HS-27A (cell line): ENCODE data around the gene CEMIP.

ENCODE experiments used
- DNase-seq: peaks from one replicate; pipeline ENCODE4 v3.0.0-alpha.2; 2012; ENCODE audit warnings: low read depth, missing footprints

CEMIP gene

DNA sequence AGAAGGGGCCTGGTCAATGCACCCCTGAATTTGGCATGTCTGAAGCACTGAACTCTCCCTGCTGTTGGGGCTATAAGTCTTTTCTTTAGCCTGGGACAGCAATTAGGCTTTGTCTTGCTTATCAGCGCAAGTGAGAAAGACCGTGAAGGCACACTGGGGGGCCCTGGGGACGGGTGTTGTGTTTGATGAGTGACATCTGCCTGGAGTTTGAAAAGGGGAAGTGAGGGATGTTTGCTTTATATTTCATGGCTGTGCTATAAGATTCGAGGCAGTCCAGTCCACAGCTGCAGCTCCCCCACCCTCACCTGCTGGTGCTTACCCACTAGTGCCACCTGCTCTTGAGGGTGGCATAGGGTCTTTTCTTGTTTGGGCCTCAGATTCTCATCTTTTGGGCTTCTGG, 44.8 kb downstream of the CEMIP start:
- DNase-seq, result no peak

DNA sequence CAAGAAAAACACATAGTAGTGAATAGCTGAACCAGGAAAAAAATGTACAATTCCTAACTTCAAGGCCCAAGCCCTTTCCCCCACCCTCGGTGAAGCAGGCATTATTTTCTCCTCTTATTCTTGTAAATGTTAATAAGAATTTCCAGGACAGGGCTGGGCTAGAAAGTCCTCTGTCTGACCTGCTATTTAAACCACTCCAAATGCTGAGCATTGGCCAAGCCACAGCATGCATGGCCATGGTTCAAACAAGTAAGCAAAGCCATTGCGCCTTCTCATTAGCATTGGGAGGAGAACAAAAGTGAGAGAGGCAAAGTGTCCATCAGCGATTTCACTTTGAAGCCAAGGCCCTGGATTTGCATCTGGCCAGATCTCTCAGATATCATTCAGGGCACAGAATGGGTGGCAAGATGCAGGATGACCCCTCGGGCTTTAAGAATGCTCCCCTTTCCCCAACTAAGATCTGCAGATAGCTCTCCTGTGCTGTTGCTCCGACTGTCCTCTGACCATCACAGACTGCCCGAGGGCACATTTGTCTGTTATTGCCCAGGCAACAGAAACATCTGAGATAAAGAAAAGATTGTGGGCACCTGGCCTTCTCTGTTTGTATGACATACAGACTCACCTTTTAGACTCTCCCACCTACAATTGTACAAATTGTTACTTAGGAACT, 46.3 kb downstream of the CEMIP start:
- no peak for DNase-seq

DNA sequence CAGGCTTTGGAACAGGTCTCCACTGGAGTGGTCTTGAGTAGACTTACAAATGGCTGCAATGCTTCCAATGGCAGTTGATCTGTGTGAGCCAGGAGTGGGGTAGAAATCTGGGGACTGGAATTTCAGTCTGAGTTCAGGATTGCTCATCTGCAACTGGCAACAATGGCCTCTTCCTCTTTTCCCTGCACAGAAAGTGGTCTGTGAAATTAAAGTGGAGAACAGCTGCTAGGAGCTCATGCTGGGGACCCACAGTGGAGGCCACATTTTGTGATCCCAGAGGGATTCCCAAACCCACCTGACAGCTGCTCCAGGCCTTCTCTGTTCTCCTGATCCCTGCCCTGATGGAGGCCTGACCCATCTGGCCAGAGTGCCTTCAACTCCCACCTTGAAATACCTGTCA, 49.6 kb downstream of the CEMIP start:
- DNase-seq, result no peak

DNA sequence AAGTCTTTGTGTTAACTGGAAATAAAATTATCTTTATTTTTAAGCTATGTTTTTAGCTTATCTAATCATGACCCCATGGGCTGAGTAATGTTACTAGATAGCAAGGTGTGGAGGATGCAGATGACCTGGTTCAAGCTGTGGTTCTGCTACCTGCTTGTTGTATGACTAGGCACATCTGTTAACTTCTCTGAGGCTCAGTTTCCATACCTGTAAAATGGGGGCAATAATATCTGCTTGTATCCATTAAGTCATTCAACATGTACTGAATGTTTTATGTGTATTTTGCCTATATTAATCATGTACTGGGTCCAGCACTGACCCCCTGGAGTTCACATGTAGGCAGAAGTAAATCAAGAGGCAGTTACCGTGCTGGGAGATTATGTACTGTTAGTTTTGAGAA, 51.5 kb downstream of the CEMIP start:
- no peak for DNase-seq

DNA sequence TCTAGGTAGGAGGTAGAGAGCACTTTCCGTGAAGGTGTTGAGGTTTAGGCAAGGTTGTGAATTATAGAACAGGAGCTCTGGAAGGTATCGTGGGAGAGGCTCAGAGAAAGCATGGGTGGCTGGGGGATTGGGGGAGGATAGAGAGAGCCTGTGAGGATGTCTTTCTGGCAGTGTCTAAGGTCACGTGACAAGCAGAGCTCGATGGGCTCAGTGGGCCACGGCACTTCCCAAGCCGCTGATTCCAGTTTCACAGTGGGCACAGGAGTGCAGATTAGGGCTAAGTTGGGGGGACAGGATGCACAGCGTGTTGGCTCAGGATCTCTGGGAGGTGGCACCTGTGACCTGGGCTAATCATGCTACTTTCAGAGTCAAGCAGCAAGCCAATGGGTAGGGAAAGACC, 52.0 kb downstream of the CEMIP start:
- no peak for DNase-seq

DNA sequence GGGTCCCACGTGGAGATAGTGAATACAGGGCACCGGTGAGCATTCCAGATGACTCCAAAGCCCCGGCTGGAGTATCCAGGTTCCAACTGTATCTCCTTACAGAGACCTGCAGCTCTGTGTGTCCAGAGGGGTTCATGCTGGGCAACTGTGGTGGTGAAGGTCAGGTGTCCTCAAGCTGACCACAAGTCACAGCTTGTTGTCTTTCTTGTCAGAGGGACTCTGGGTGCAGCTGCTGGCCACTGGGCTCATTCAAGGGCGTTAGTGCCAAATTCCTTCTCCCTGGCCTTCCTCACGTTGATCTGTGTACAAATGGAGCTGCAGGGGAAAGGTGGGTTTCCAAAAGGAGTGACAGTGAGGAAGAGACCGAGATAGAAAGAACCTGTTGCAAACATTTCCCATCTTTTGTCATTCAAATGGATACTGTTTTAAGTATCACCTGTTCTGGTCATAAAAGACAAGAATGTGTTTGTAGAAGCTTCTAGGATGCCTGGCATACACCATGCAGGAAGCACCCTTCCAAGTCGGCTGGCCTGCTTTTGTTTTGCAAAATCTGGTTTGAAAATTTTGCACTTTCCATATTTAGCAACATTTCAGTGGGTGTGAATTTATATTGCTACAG, 52.5 kb downstream of the CEMIP start:
- no peak for DNase-seq

DNA sequence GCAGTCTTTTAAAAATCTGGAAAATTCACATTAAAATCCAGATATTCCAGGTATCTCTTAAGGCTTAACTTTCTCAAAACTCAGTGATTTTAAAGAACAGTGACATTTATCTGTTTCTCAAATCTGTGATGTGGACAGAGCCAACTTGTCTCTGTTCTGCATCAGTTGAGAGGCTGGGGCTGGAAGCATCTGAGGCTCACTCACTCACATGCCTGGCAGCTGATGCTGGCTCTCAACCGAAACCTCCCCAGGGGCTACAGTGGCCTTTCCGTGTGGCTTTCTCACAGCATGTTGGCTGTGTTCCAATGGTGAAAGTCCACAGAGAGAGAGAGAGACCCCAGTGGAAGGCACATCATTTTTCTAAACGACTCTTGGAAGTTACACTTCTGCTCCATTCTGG, 53.5 kb downstream of the CEMIP start:
- no peak for DNase-seq

DNA sequence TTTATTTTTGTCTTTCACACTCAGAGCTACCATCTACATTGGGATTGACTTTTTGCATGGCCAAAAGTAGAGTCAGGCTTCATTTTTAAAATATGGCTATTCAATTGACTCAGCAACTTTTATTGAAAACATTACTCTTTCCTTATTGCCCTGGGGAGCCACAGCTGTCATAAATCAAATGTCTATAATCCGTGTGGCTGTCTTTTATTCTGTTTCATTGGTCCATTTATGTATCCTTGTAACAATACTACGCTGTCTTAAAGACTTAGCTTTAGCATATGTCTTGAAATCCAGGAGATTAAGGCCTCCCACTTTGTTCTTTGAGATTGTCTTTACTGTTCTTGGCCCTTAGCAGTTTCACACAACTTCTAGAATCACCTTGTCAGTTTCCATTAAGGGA, 55.2 kb downstream of the CEMIP start:
- DNase-seq, result no peak

DNA sequence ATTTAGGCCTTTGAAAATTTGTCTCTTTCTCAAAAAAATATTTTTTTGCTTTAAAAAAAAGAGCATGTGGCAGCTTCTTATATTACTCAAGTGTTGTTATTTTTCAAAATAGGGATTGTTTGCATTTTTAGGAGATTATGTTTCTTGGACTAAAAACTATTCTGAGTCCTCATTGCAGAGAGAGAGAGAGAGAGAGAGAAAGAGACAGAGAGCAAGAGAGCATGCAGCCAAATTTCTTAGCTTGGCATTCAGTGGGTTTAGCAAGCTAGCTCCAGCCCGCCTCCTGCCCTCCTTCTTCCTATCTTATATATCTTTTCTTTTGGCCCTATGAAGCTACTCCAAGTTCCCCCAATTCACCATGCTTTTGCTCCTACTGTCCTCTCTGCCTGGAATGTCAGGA, 55.7 kb downstream of the CEMIP start:
- no peak for DNase-seq

DNA sequence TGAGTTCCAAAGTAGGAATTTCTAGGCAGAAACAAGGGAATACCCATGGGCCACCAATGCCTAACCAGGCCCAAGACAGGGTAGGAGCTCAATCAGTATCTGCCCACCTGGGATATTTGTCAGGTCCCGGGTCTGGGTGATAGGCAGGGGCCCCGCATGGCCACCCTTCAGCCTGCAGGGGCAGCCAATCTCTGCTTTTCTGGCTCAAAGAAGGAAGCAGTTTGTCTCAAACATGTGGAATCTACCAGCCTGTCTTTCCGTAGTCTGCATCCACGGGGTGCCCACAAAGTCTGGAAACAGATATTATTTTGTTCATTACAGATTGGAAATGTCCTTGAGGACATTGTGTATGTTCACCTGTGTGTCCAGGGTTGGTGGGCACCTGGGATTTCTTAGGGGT, 56.2 kb downstream of the CEMIP start:
- no peak for DNase-seq

DNA sequence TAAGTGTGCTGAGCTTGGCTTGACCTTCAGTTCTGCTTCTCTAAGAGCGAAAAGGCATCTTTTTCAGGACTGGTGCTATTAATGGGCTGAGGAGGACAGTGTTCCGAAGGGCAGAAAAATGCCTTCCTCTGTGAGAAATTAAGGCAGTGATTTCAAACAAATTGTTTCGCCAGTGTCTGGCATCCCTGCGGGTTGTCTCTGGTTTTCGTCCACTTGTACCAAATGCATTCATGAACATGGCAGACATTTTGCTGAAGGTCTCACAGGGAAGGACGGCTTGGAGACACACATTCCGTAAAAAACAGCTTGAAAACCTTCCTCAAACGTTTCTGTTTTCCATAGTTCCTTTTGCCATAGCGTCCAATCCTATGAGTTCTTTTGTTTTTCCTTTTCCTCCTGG, 57.1 kb downstream of the CEMIP start:
- no peak for DNase-seq

DNA sequence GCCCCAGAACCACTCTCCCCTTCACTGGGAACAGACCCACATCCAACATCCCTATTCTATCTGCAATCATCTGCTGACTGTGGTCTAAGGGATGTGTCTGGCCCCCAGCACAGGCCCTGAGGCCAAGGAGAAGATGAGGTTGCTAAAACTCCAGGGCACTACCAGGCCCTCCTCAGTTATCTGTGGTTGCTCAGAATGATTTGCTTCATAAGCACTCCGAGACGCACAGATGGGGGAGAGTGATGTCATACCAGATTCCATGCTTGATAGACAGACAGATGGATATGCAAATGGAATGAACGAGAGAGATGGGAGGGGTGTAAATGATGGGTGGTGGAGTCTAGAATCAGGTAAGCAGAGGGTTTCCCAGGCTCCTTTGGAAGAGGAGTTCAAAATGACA, 57.8 kb downstream of the CEMIP start:
- DNase-seq, result no peak

DNA sequence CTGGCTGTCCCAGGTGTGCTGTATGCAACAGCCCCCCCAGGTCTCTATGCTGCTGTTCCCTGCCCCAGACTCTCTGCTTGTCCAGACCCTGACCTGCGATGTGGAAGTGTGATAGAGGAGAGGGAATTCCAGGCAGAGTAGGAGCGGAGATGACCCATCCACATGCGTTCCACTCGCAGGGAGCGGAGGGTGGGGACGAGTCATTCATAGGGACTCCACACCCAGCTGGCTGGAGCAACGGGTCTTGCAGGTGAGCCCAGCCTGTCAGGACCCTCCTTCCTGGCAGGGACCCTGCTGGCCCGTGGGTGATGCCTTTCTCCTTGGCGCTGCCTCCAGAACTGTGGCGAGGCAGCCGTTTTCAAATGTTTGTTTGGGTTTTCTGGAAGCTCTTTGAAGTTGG, 58.8 kb downstream of the CEMIP start:
- DNase-seq, result no peak

DNA sequence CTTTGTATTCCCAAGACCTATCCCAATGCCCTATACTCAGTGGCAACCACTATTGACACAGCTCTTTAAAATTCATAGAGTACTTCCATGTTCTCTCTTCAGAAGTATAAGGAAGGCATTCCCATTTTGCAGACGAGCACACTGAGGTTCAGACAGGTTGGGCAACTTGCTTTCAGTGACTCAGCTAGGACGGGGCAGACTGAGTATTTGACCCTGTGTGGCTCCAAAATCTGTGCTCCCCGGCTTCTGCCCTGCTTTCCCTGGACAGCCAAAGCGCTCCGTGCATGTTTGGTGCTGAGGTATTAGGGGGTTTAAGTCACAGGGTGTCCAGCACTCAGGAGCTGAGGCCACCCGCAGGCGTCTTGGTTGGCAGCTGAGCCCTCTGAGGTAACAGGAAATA, 59.5 kb downstream of the CEMIP start:
- no peak for DNase-seq

DNA sequence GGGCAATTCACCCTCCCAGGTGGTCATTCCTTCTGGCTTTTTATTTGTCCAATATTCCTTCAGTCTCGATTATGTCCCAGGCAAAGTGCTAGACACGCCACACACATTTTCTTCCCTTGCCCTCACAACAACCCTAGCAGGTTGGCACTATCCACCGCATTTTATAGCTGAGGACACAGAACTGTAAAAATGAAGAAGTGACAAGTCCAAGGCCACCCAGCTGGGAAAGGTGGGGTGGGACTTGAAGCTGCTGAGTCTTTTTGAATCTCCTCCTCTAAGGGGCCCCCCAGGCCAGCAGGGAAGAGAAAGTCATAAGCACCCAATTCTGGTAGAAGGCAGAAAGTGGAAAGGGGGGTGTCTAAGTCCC, 60.6 kb downstream of the CEMIP start:
- DNase-seq, result no peak

DNA sequence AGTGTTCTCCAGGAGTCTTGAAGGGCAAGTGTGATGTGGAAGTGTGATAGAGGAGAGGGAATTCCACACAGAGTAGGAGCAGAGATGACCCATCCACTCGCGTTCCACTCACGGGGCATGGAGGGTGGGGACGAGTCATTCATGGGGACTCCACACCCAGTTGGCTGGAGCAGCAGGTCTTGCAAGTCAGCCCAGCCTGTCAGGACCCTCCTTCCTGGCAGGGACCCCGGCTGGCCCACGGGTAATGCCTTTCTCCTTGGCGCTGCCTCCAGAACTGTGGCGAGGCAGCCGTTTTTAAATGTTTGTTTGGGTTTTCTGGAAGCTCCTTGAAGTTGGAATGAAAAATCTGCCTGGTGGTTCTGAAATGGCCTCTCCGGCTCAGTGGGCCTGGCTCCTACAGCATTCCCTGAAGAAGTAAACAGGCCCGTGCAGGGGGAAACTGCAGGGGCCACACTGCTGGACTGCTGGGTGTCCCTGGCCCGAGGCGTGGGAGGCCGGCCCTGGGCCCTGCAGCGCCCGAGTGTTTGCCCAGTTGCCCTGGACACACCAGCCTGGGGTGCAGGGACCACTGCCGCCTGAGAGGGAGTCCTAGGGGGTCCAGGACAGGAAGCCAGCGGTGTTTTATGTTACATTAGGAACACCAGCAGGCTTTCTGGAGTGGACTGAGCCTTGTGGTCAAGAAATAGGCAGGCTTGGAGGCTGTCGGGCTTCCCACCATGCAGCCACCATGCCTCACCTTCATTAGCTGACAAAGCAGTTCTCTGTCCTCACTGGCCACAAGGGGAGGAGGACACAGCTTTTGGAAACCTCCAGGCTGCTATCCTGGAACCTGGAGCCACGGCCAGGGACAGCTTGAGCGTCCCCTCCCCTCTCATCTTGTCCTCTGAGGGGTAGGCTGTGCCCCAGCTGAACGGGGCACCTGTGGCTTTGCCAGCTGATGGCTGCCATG, 61.3 kb downstream of the CEMIP start:
- DNase-seq, result no peak

DNA sequence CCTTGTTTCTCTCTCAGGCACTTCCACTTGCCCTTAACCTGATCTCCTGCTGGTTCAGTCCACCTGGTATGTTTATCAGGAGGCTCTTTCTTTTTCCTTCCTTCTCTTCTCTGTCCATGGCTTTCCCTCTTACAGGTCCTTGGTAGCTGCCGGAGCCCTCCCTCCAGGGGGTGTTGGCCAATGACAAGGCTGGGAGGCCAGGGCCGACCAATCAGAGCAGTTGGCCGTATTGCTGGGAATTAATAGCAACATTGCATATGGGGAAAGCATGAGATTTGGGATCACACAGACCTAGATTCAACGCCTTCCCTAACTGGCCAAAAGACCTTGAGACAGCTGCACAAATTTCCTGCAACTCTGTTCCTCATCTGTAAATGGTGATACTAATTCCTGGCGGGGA, 62.4 kb downstream of the CEMIP start:
- no peak for DNase-seq

DNA sequence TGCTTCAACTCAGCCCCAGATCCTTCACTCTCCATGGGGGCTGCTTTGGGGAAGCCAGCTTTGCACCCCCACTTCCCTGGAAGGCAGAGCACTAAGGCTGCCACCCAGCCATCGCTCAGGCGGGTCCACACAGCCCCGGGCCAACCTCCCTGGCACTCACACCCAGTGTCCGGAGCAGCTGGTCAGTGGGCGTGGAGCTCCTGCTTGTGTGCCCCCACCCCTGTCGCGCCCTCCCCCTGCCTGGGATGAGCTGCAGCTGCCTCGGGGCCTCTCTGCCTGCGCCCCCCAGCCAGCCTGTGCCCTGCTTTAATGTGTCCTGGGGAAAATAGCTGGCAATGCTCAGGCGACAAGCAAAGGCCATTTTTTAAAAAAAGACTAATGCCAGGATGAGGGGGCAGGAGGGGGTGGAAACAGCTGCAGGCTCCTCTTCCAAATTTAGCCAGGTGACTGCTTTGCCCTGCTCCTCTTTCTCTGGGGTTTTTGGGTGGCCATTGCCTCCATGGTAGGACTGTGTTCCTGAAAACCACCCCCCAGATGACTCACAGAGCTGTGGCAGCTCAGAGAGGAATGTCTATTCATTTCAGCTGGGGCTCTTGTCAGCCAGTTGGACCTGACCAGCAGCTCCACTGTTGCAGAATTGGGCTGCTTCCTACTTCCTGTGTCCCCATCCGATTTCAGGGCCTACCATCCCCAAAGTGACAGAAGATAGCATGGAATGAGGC, 65.0 kb downstream of the CEMIP start:
- DNase-seq, result peak; percentile 23

DNA sequence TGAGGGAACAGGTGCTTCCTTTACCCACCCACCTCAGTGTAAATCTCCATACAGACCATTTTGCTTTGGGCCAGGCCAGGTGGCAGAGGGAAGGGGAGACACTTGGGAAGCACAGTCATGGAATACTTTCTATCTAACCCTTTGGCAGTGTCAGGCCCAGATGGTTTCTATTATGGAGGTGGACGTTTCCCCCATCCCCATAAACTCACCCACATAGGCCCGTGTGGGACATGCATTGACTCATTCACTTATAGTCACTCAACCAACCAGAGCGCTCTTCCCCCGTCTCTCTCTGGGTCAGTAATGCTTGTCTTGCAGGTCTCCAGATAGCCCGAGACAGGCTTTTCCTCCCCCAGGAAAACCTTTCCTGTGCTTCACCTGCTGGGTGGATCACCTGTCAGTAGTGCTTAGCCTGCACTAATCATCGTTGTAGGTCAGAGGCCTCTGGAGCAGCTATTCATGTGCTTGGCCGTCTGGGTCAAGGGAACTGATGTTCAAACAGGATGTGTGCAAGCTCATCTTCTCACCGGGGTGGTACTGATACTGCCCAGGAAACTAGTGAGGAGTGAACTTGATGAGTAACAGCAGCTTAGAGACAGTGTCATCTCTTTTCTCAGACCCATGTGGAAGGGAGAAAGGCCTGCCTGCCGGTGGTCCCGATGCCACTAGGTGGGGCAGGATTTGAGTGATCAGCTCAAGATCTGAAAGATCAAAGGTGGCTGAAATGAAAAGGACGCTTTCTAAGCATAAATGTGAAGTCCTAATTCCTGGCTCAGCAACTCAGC, 67.1 kb downstream of the CEMIP start:
- no peak for DNase-seq

DNA sequence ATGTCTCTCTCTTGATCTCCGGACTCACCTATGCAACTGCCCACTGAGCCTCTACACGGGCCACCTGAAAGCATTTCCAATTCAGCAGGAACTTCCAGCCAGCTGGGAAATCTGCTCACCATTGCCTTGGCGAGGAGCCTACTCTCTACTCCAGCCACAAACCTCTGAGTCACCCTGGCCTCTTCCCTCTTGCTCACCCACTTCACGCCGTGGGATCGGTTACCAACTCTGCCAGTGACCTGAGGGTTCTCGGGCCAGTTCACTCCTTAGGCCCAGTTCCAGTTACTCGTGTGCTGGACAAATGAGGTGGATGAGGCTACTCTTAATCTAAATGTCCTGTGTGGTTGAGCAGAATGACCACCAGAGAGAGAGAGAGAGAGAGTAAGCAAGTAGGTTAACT, 70.1 kb downstream of the CEMIP start:
- peak; percentile 77 for DNase-seq

DNA sequence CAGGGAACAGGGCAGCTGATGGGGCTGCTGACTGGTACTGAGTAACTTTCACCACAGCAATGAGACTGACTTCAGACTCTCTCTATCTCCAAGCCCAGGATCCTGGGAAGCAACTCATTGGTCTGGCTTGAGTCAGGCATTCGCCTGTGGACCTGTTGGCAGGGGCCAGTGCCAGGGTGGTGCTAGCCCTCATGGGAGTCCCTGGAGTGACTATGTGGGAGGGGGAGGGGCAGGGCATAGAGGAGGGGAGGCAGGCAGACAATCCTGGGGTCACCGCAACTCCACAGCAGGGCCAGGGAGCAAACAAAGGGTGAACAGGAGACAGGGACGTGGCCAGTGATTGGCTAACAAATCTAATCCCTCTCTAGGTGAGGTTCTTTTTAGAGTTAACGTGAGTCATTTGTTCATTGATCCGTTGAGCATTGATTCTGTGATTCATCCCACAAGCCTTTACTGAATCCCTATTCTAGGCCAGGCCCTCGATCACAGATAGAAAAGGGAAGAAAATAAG, 71.8 kb downstream of the CEMIP start:
- no peak for DNase-seq

DNA sequence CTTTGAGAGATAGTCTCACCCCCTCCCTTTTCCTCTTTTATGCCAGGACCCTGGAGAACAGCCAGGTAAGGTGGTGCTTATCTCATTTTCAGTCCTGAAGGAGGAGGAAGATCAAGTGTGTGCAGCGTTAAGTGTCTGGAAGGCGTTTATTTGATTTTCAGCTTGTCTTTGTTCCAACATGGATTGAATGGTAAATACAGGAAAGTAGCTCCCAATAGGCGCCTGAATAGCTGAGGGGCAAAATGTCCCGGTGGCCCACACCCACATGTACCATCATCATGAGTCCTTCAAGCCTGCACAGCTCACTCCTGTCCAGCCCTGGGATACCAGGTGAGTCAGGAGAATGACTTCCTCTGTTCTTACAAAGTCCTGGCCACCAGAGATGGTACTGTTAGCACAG, 73.5 kb downstream of the CEMIP start:
- DNase-seq, result no peak
